HG03135 (cell line): Measurements from ENCODE around the gene CFAP73.
"Not testable (repeated sequence)": the region's sequence is repeated elsewhere in the genome, so short reads cannot be mapped to it uniquely, and the experiment has no call there.

ENCODE experiments used
- ATAC-seq: cut with Tn5 transposase; IDR thresholded peaks from one replicate; pipeline ENCODE4 v1.9.1; 2021; ENCODE audit warnings: mild to moderate bottlenecking, moderate library complexity; ENCODE audit not compliant: unreplicated experiment

The CFAP73 gene

GRCh38 chr12:113141716-113142115 is 7.8 kb upstream of the CFAP73 start:
- ATAC-seq: not testable (repeated sequence)

- no peak for ATAC-seq
Observed at GRCh38 chr12:113142173-113142885, 7.2 kb upstream of the CFAP73 start.

GRCh38 chr12:113142886-113143332 is 6.6 kb upstream of the CFAP73 start:
- ATAC-seq: no peak

GRCh38 chr12:113143959-113144358 is 5.6 kb upstream of the CFAP73 start:
- ATAC-seq: no peak

GRCh38 chr12:113144806-113145205 is 4.7 kb upstream of the CFAP73 start:
- ATAC-seq: no peak

GRCh38 chr12:113145720-113146551 is 3.6 kb upstream of the CFAP73 start:
- ATAC-seq: no peak

- ATAC-seq: no peak
Observed at GRCh38 chr12:113146999-113147398, 2.5 kb upstream of the CFAP73 start.

- no peak for ATAC-seq
Observed at GRCh38 chr12:113151655-113152054, 2.1 kb downstream of the CFAP73 start.

GRCh38 chr12:113152196-113152834 is 2.8 kb downstream of the CFAP73 start:
- no peak for ATAC-seq

GRCh38 chr12:113152835-113153814 is 3.6 kb downstream of the CFAP73 start:
- ATAC-seq: no peak

- ATAC-seq: no peak
Observed at GRCh38 chr12:113154351-113154973, 4.9 kb downstream of the CFAP73 start.

- ATAC-seq: no peak
Observed at GRCh38 chr12:113155060-113155459, 5.5 kb downstream of the CFAP73 start.

- ATAC-seq: no peak
Observed at GRCh38 chr12:113155646-113156045, 6.1 kb downstream of the CFAP73 start.

- ATAC-seq: no peak
Observed at GRCh38 chr12:113157218-113157859, 7.8 kb downstream of the CFAP73 start.

- no peak for ATAC-seq
Observed at GRCh38 chr12:113158439-113159203, 9.1 kb downstream of the CFAP73 start.

- no peak for ATAC-seq
Observed at GRCh38 chr12:113159937-113160336, 10.4 kb downstream of the CFAP73 start.

GRCh38 chr12:113161415-113162016 is 12.0 kb downstream of the CFAP73 start:
- ATAC-seq: no peak
